K562 (cell line): Measurements from ENCODE around the gene DPY19L1. TPM values are rescaled to one million over a fixed set of nuclear protein-coding genes. Genes with fewer than 3 reads are reported as not detected.

ENCODE experiments used
- MYC ChIP-seq, 2 experiments: fragments of 250-450 bp in 1 of 2; sonication (Bioruptor Pico) in 1 of 2; IDR thresholded peaks; 2 replicates each; pipeline versions ENCODE4 v1.5.1 to v1.6.1; 2012 to 2021; ENCODE audit warnings: low read depth in 2 of 2, borderline replicate concordance in 1 of 2, improper control_type of control experiment in 1 of 2, low read length in 1 of 2, mild to moderate bottlenecking in 1 of 2, moderate library complexity in 1 of 2
- SREBF1 ChIP-seq: fragments of 150-350 bp; IDR thresholded peaks from 2 replicates; pipeline ENCODE4 v1.6.1; 2014; ENCODE audit warnings: antibody characterized with exemption, low read depth, low read length, borderline replicate concordance
- TEAD4 ChIP-seq, 2 experiments: sonication (generic) in 1 of 2; formaldehyde crosslinking in 1 of 2; IDR thresholded peaks; 2 replicates each; pipeline versions ENCODE4 v1.6.1 to v1.8.0; 2012 to 2022; ENCODE audit warnings: borderline replicate concordance in 1 of 2, inconsistent platforms in 1 of 2, low read length in 1 of 2, mild to moderate bottlenecking in 1 of 2, missing genetic modification reagents in 1 of 2
- U2AF1 ChIP-seq: fragments of 200-400 bp; formaldehyde crosslinking; optimal IDR thresholded peaks from 2 replicates; pipeline ENCODE3; 2017; ENCODE audit warnings: mild to moderate bottlenecking, low read depth, low read length, moderate library complexity
- ZKSCAN3 ChIP-seq: fragments of 250-450 bp; sonication (Bioruptor Pico); IDR thresholded peaks from 2 replicates; pipeline ENCODE4 v1.4.0; 2020
- polyA plus RNA-seq, 8 experiments: library from polyadenylated mRNA; depleted of rRNA in 4 of 8; stranded (reverse) in 5 of 8; unstranded in 3 of 8; fragments of >200 nt; fragmentation: Nextera tagmentation in 2 of 8; fragmentation: Illumina TruSeq in 1 of 8; extraction: Ambion mirVana in 2 of 8; extraction: Trizol in 1 of 8; gene quantifications; 2 replicates each; pipeline versions ENCODE4 v1.2.1 to v1.2.3, GENCODE V29; 2011 to 2014; ENCODE audit warnings: inconsistent platforms in 1 of 8, missing spikeins in 1 of 8
- total RNA-seq, 7 experiments: library from RNA; depleted of rRNA in 6 of 7; stranded (reverse); fragments of >200 nt in 6 of 7; fragmentation: Illumina TruSeq in 2 of 7; extraction: Trizol in 2 of 7; gene quantifications; 2 replicates each; pipeline versions ENCODE4 v1.2.1 to v1.2.3, GENCODE V29; 2011 to 2021; ENCODE audit warnings: low replicate concordance in 1 of 7
- TF ChIP-seq, protein P1 (sequence below): sonication (generic); formaldehyde crosslinking; IDR thresholded peaks from 2 replicates; pipeline ENCODE4 v1.8.1; 2022; ENCODE audit warnings: missing genetic modification reagents
- TF ChIP-seq, protein P2 (sequence below): sonication (generic); formaldehyde crosslinking; IDR thresholded peaks from 2 replicates; pipeline ENCODE4 v1.8.0; 2023; ENCODE audit warnings: mild to moderate bottlenecking, missing genetic modification reagents
- TF ChIP-seq, protein P3 (sequence below): fragments of 450-650 bp; IDR thresholded peaks from 2 replicates; pipeline ENCODE4 v1.6.1; 2017; ENCODE audit warnings: antibody characterized with exemption, mild to moderate bottlenecking

Gene DPY19L1
- total and polyA plus RNA-seq, 9 of the 15 experiments (the other 6 are each of a cell fraction or from before 2014, with no cell fraction given) = 4.0 to 34.3 (median 22.1) TPM

DNA sequence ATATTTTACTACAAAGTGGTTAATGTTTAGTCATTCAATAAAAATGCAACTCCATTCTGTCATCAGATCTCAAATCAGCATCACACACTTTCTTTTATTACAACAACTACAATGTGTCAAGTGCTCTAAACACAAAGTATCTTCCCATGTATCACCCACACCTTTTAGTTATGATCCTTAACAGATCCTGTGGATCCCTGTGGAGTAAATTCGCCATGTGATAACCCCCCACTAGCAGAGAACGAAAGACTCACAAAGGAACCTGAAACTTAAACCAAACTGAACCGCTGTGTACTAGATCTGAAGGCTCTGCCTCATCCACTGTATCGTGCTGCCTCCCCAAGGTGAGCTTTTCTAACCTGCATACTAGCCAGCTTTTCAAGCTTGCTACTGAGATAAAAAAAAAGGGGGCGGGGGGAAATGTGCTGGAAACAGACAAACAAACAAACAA is 1.7 kb downstream of the DPY19L1 start (continued):
- no peak for TF ChIP-seq SREBF1
- no peak for TF ChIP-seq U2AF1
- TF ChIP-seq, protein P1, sequence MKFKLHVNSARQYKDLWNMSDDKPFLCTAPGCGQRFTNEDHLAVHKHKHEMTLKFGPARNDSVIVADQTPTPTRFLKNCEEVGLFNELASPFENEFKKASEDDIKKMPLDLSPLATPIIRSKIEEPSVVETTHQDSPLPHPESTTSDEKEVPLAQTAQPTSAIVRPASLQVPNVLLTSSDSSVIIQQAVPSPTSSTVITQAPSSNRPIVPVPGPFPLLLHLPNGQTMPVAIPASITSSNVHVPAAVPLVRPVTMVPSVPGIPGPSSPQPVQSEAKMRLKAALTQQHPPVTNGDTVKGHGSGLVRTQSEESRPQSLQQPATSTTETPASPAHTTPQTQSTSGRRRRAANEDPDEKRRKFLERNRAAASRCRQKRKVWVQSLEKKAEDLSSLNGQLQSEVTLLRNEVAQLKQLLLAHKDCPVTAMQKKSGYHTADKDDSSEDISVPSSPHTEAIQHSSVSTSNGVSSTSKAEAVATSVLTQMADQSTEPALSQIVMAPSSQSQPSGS = no peak
- TF ChIP-seq TEAD4 (IDR thresholded peaks at IDR 0.05; ENCODE audit: low read length) = 0 out of 2 replicates have a peak, but pooled peaks have one; percentile 6
- TF ChIP-seq TEAD4 (CRISPR knock-in tag; IDR thresholded peaks at IDR 0.05; ENCODE audit: borderline replicate concordance) = no peak
- TF ChIP-seq, protein P2, sequence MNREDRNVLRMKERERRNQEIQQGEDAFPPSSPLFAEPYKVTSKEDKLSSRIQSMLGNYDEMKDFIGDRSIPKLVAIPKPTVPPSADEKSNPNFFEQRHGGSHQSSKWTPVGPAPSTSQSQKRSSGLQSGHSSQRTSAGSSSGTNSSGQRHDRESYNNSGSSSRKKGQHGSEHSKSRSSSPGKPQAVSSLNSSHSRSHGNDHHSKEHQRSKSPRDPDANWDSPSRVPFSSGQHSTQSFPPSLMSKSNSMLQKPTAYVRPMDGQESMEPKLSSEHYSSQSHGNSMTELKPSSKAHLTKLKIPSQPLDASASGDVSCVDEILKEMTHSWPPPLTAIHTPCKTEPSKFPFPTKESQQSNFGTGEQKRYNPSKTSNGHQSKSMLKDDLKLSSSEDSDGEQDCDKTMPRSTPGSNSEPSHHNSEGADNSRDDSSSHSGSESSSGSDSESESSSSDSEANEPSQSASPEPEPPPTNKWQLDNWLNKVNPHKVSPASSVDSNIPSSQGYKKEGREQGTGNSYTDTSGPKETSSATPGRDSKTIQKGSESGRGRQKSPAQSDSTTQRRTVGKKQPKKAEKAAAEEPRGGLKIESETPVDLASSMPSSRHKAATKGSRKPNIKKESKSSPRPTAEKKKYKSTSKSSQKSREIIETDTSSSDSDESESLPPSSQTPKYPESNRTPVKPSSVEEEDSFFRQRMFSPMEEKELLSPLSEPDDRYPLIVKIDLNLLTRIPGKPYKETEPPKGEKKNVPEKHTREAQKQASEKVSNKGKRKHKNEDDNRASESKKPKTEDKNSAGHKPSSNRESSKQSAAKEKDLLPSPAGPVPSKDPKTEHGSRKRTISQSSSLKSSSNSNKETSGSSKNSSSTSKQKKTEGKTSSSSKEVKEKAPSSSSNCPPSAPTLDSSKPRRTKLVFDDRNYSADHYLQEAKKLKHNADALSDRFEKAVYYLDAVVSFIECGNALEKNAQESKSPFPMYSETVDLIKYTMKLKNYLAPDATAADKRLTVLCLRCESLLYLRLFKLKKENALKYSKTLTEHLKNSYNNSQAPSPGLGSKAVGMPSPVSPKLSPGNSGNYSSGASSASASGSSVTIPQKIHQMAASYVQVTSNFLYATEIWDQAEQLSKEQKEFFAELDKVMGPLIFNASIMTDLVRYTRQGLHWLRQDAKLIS (CRISPR knock-in tag) = no peak
- TF ChIP-seq, protein P3, sequence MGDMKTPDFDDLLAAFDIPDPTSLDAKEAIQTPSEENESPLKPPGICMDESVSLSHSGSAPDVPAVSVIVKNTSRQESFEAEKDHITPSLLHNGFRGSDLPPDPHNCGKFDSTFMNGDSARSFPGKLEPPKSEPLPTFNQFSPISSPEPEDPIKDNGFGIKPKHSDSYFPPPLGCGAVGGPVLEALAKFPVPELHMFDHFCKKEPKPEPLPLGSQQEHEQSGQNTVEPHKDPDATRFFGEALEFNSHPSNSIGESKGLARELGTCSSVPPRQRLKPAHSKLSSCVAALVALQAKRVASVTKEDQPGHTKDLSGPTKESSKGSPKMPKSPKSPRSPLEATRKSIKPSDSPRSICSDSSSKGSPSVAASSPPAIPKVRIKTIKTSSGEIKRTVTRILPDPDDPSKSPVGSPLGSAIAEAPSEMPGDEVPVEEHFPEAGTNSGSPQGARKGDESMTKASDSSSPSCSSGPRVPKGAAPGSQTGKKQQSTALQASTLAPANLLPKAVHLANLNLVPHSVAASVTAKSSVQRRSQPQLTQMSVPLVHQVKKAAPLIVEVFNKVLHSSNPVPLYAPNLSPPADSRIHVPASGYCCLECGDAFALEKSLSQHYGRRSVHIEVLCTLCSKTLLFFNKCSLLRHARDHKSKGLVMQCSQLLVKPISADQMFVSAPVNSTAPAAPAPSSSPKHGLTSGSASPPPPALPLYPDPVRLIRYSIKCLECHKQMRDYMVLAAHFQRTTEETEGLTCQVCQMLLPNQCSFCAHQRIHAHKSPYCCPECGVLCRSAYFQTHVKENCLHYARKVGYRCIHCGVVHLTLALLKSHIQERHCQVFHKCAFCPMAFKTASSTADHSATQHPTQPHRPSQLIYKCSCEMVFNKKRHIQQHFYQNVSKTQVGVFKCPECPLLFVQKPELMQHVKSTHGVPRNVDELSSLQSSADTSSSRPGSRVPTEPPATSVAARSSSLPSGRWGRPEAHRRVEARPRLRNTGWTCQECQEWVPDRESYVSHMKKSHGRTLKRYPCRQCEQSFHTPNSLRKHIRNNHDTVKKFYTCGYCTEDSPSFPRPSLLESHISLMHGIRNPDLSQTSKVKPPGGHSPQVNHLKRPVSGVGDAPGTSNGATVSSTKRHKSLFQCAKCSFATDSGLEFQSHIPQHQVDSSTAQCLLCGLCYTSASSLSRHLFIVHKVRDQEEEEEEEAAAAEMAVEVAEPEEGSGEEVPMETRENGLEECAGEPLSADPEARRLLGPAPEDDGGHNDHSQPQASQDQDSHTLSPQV = no peak
- peak; percentile 57; the same call in 1 of the 2 replicates for TF ChIP-seq MYC (IDR thresholded peaks at IDR 0.05; ENCODE audit: low read depth, low read length)
- TF ChIP-seq MYC (CRISPR knock-in tag; IDR thresholded peaks at IDR 0.05; ENCODE audit: borderline replicate concordance, low read depth) = no peak
- TF ChIP-seq ZKSCAN3 (CRISPR knock-in tag) = no peak
